NCI-H2227 treated with DMSO at 0.1 percent for 48 hours (cell line): Measurements from ENCODE around the gene CSMD2.
"Not testable (repeated sequence)": the region's sequence is repeated elsewhere in the genome, so short reads cannot be mapped to it uniquely, and the experiment has no call there.

Source experiments
- DNase-seq: peaks from one replicate; lab custom pipeline; 2025; lab: John Stamatoyannopoulos, UW

Gene CSMD2

GRCh38 chr1:34108269-34108668 lies 56.8 kb downstream of the CSMD2 start:
- no peak for DNase-seq

- DNase-seq, result no peak
Measured at GRCh38 chr1:34101151-34101550, 63.9 kb downstream of the CSMD2 start.

GRCh38 chr1:34100332-34100731 lies 64.7 kb downstream of the CSMD2 start:
- DNase-seq, result no peak

GRCh38 chr1:34092399-34092798 lies 72.6 kb downstream of the CSMD2 start:
- not testable (repeated sequence) for DNase-seq

GRCh38 chr1:34089731-34090130 lies 75.3 kb downstream of the CSMD2 start:
- no peak for DNase-seq

- no peak for DNase-seq
Measured at GRCh38 chr1:34087986-34088385, 77.0 kb downstream of the CSMD2 start.

GRCh38 chr1:34086561-34086960 lies 78.5 kb downstream of the CSMD2 start:
- no peak for DNase-seq

GRCh38 chr1:34083974-34084373 lies 81.1 kb downstream of the CSMD2 start:
- DNase-seq, result no peak

- DNase-seq, result not testable (repeated sequence)
Measured at GRCh38 chr1:34082085-34082670, 82.9 kb downstream of the CSMD2 start.

GRCh38 chr1:34078383-34078782 lies 86.6 kb downstream of the CSMD2 start:
- no peak for DNase-seq

GRCh38 chr1:34075576-34075975 lies 89.5 kb downstream of the CSMD2 start:
- no peak for DNase-seq

GRCh38 chr1:34073028-34073695 lies 91.9 kb downstream of the CSMD2 start:
- DNase-seq, result no peak

- no peak for DNase-seq
Measured at GRCh38 chr1:34070201-34070836, 94.7 kb downstream of the CSMD2 start.

GRCh38 chr1:34066981-34067603 lies 97.9 kb downstream of the CSMD2 start:
- DNase-seq, result no peak

- DNase-seq, result no peak
Measured at GRCh38 chr1:34066166-34066565, 98.9 kb downstream of the CSMD2 start.

- DNase-seq, result no peak
Measured at GRCh38 chr1:34065498-34065897, 99.5 kb downstream of the CSMD2 start.

- DNase-seq, result no peak
Measured at GRCh38 chr1:34060901-34061415, 104.1 kb downstream of the CSMD2 start.

- no peak for DNase-seq
Measured at GRCh38 chr1:34060187-34060730, 104.8 kb downstream of the CSMD2 start.

GRCh38 chr1:34057347-34058130 lies 107.5 kb downstream of the CSMD2 start:
- peak; percentile 30 for DNase-seq

- DNase-seq, result no peak
Measured at GRCh38 chr1:34055818-34056217, 109.2 kb downstream of the CSMD2 start.

GRCh38 chr1:34054920-34055319 lies 110.1 kb downstream of the CSMD2 start:
- DNase-seq, result no peak

GRCh38 chr1:34053660-34054059 lies 111.4 kb downstream of the CSMD2 start:
- DNase-seq, result no peak
